GM13977 (cell line): ENCODE results near the gene DUSP6.

ENCODE experiments used
- DNase-seq: peaks from one replicate; pipeline ENCODE4 v3.0.0; 2012; ENCODE audit warnings: low spot score
- CTCF ChIP-seq: IDR thresholded peaks from 2 replicates; pipeline ENCODE4 v1.5.1; 2012; ENCODE audit warnings: mild to moderate bottlenecking, control low read depth; ENCODE audit not compliant: insufficient read depth; ENCODE audit errors: extremely low read depth, missing control alignments
- in situ Hi-C: fragments of 300-500 bp; cut with MboI; formaldehyde crosslinking; loops from one replicate; pipeline ENCODE4 v1.12.0; 2022; ENCODE audit warnings: low sequenced_read_pairs, low pct_unique_long_range_greater_than_20kb, mixed read lengths, inconsistent platforms; ENCODE audit not compliant: unreplicated experiment

DUSP6 gene

GRCh38 chr12:89333564-89334252 lies 18.6 kb downstream of the DUSP6 start:
- TF ChIP-seq CTCF = no peak
- in situ Hi-C loops = no loop called here
- DNase-seq = no peak

DNA sequence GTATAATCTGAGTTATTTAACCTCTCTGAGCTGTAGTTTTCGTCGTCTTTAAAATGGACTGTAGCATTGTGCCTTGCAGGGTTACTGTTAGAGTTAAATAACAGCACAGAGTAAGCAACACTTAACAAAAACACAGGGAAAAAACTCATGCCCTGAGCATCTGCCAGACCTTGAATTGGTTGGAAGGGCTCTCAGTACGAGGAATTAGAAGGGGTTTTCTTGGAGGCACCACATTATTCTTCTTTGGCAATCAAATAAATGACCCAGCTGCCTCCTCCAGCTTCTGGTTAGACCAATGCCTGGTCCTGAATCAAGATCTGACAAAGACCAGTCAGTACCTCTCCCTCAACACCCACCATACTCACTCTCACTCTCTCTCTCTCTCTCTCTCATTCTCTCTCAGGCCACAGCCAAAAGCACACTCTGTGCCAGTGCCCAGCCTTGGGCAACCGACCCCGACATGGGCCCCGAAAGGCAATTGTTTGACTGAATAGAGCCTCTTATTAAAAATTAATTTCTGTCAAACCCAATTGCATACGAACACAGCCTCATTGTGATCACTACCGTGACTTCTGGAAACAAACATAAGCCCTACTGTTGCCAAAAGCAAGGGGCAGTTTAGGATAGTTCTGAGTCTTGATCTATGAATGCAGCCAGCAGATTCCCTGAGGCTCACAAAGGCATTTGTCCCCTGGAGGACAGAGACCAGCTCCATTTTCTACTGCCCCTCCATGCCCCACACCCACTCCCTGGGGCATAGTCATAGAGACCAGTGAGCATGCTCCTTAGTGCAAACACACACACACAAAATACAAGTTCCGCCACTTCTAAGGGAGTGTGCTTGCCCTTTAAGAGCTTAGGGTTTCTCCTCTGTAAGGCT lies 23.9 kb downstream of the DUSP6 start:
- DNase-seq = no peak
- no peak for TF ChIP-seq CTCF
- in situ Hi-C loops = no loop called here

GRCh38 chr12:89327486-89328094 lies 24.7 kb downstream of the DUSP6 start:
- no peak for DNase-seq
- in situ Hi-C loops = no loop called here
- no peak for TF ChIP-seq CTCF

- in situ Hi-C loops = no loop called here
- TF ChIP-seq CTCF = no peak
- DNase-seq = no peak
Observed at GRCh38 chr12:89326239-89327040, 25.9 kb downstream of the DUSP6 start.

- in situ Hi-C loops = no loop called here
- DNase-seq = no peak
Observed at GRCh38 chr12:89325495-89325894, 26.8 kb downstream of the DUSP6 start.

More at GRCh38 chr12:89325495-89325894, 26.8 kb downstream of the DUSP6 start:
- TF ChIP-seq CTCF = no peak
